ENCODE results near the gene ACACB.

ACACB gene

GRCh38 chr12:109281452-109281851 is 165.1 kb downstream of the ACACB start:
- no peak for DNase-seq

GRCh38 chr12:109284392-109284791 is 168.0 kb downstream of the ACACB start:
- DNase-seq, result no peak

- DNase-seq, result no peak
Measured at GRCh38 chr12:109286252-109286651, 169.9 kb downstream of the ACACB start.

GRCh38 chr12:109286652-109287051 is 170.3 kb downstream of the ACACB start:
- no peak for DNase-seq

- DNase-seq, result no peak
Measured at GRCh38 chr12:109287181-109287580, 170.8 kb downstream of the ACACB start.

GRCh38 chr12:109287811-109288469 is 171.6 kb downstream of the ACACB start:
- DNase-seq, result no peak

GRCh38 chr12:109288571-109288970 is 172.2 kb downstream of the ACACB start:
- DNase-seq, result no peak

GRCh38 chr12:109289004-109289403 is 172.6 kb downstream of the ACACB start:
- no peak for DNase-seq

GRCh38 chr12:109289551-109289950 is 173.2 kb downstream of the ACACB start:
- no peak for DNase-seq

GRCh38 chr12:109290061-109290460 is 173.7 kb downstream of the ACACB start:
- DNase-seq, result no peak

- DNase-seq, result no peak
Measured at GRCh38 chr12:109291117-109291516, 174.7 kb downstream of the ACACB start.

GRCh38 chr12:109291521-109292341 is 175.3 kb downstream of the ACACB start:
- no peak for DNase-seq

- no peak for DNase-seq
Measured at GRCh38 chr12:109292342-109292711, 175.9 kb downstream of the ACACB start.

GRCh38 chr12:109293106-109293505 is 176.7 kb downstream of the ACACB start:
- DNase-seq, result no peak

- no peak for DNase-seq
Measured at GRCh38 chr12:109294286-109294796, 178.0 kb downstream of the ACACB start.

GRCh38 chr12:109295764-109296425 is 179.5 kb downstream of the ACACB start:
- DNase-seq, result no peak

- DNase-seq, result no peak
Measured at GRCh38 chr12:109296431-109296830, 180.0 kb downstream of the ACACB start.

- no peak for DNase-seq
Measured at GRCh38 chr12:109299849-109300248, 183.5 kb downstream of the ACACB start.

GRCh38 chr12:109301643-109302168 is 185.3 kb downstream of the ACACB start:
- DNase-seq, result no peak

- DNase-seq, result peak in 1 of 2 donors; percentile 12
Measured at GRCh38 chr12:109302358-109302757, 186.0 kb downstream of the ACACB start.

- no peak for DNase-seq
Measured at GRCh38 chr12:109302770-109303169, 186.4 kb downstream of the ACACB start.

- DNase-seq, result no peak
Measured at GRCh38 chr12:109304485-109304884, 188.1 kb downstream of the ACACB start.

- DNase-seq, result no peak
Measured at GRCh38 chr12:109305547-109305946, 189.2 kb downstream of the ACACB start.

All from inflammatory macrophage treated with lipopolysaccharide for 1 hour (primary cell).